Stimulated activated CD4-positive, alpha-beta T cell treated with anti-CD3 and anti-CD28 coated beads, Interleukin-12 subunit alpha, Interleukin-12 subunit beta, amount 100 ng/mL, for 48 hours (primary cell): ENCODE data around the gene DBNL.

Experiments used
- DNase-seq, 3 donors: peaks; one replicate each; pipeline ENCODE4 v3.0.0-alpha.2; 2020; ENCODE audit warnings: low read depth in 2 of 3, low spot score in 1 of 3

DBNL gene

GRCh38 chr7:44097064-44097932 lies 52.8 kb downstream of the DBNL start:
- peak in 1 of 3 donors; percentile 22 for DNase-seq

- no peak for DNase-seq
Observed at GRCh38 chr7:44098092-44099068, 53.9 kb downstream of the DBNL start.

DNA sequence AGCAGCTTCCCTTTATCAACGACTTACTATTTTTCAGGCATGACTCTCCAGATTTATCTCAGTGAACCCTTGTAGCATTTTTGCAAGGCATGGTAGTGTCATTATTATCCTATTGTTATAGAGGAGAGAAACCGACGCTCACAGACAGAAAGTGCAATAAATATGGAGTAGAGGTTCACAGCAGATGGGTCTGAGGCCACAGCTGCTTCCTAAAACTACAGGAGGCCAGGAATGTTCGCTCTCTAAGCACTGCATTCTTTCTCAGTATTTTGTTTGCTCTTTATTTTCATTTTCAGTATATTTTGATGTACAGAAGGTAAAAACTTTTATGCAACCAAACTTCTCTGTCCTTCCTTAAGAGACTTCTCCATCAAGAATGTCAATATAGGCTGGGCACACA lies 55.2 kb downstream of the DBNL start:
- no peak for DNase-seq

GRCh38 chr7:44100458-44101302 lies 56.2 kb downstream of the DBNL start:
- no peak for DNase-seq

DNA sequence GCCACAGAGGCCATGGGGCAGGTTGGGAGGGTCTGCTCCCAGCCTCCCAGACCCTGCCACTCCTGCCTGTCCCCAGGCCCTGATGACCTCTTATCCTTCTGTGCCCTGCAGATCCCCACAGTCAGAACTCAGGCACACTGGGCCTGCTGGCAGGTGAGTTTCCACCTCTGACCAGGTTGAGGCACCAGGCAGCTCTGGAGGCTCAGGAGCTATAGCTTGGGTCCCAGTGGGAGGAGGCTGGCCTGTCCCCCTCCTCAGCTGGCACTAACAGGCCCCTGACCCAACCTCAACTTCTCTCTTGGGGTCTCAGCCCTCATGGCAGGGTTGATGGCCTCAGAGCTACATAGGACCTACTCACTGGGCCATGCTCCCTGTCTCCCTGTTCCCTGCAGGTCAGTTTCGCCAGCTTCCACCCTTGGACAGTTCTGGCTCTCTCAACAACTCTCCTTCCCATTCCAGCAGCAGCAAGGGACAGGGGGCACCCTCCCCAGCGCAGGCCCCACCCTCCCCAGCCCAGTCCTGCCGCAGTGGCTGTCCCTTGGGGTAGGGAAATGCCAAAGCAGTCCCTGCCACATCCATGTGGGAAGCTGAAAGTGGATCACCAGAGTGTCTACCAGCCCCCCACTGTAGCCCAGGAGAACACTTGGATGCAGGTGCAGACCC lies 56.9 kb downstream of the DBNL start:
- DNase-seq: no peak

GRCh38 chr7:44101966-44102845 lies 57.7 kb downstream of the DBNL start:
- no peak for DNase-seq

DNA sequence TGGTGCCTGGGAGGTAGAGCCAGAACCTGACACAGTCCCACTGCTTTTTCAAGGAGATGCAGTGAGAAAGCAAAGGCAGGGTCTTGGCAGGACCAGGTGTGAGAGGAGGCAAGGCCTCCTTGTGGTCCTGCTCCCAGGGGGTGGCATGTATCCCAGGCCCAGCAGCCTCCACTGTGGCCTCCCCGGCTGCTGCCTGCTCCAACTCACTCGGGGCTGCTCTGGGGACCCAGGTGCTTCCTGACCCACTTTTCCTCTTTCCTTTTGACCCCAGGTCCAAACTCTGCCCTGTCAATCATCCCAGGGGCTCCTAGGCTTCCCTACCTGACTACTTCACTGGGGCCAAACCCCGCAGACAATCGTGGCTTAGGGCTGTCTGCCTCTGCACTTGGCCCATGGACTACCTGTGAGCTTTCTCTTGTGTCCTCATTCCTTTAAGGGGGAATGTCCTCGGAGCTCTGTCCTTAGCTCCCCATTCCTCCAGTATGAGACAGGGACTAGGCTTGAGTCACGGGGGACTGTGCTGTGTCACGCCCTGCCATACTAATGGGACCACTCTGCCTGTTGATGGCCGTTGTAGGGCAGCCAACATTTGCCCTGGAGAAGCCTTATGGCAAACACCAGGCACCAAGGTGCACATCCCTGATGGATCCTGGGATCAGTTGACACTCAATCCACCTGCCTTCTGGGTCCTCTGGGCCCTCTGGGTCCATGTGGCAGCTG lies 58.5 kb downstream of the DBNL start:
- no peak for DNase-seq

GRCh38 chr7:44103566-44103922 lies 59.0 kb downstream of the DBNL start:
- no peak for DNase-seq

GRCh38 chr7:44103923-44104859 lies 59.7 kb downstream of the DBNL start, which contains the start of gene AEBP1:
Gene AEBP1, plus strand, starts transcription at chr7:44104345. Its CDS starts 321 bp downstream, at chr7:44104666.
- no peak for DNase-seq

DNA sequence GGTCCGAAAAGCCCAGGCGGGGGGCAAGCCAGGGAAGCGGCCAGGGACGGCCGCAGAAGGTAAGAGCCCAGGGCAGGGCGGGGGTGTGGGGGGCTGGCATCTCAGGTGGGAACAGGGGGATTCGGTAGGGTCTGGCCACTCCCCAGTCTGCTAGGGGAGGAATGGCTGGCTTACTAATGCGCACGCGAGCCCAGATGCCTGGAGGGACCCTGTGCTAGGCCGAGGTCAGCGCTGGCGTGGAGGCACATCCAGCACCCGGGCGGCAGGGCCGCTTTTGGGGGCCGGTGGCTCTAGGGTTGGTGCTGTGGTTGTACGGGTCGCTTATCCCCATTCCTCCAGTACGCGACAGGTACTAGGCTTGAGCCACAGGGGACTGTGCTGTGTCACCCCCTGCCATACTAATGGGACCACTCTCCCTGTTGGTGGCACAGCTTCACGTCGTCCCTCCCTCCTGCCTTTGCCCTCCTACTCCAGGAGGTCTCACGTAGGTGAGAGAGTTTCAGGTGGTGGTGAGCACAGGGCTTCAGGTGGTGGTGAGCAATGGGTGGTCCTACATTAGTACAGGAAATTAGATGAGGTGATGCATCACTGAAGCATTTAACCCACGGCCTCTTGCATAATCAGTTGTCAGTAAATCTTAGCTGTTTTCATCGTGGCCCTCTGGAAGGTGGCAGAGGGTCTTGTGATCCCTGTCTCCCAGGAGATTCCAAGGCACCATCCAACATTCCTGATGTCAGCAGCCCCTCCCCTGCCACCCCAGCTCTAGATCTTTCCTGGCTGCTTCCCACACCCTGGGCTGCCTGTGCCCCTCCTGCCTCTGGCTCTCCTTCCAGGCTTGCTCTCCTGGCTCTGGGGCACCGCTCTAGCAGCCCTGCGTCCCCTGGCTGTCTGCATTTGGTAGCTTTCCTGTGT lies 60.6 kb downstream of the DBNL start:
- no peak for DNase-seq

DNA sequence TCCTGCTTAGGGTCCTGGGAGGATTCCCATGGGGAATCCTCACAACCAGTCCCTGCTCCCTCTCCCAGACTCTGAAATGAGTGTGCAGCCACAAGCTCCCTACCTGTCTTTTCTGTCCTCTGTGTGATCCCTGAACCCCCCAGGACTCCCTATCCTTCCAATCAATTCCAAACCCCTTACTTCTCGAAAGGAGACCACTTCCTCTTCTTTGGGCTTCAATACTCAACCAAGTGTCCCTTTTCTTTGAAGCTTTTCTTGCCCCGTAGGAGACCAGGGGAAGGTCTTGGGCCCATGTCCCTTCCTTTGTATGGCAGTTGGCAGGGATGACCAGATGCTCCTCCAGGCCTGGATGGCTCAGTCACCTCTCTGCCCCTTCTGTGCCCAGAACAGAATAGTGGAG lies 61.3 kb downstream of the DBNL start:
- DNase-seq: no peak

- DNase-seq: no peak
Observed at GRCh38 chr7:44106311-44107065, 62.0 kb downstream of the DBNL start.

DNA sequence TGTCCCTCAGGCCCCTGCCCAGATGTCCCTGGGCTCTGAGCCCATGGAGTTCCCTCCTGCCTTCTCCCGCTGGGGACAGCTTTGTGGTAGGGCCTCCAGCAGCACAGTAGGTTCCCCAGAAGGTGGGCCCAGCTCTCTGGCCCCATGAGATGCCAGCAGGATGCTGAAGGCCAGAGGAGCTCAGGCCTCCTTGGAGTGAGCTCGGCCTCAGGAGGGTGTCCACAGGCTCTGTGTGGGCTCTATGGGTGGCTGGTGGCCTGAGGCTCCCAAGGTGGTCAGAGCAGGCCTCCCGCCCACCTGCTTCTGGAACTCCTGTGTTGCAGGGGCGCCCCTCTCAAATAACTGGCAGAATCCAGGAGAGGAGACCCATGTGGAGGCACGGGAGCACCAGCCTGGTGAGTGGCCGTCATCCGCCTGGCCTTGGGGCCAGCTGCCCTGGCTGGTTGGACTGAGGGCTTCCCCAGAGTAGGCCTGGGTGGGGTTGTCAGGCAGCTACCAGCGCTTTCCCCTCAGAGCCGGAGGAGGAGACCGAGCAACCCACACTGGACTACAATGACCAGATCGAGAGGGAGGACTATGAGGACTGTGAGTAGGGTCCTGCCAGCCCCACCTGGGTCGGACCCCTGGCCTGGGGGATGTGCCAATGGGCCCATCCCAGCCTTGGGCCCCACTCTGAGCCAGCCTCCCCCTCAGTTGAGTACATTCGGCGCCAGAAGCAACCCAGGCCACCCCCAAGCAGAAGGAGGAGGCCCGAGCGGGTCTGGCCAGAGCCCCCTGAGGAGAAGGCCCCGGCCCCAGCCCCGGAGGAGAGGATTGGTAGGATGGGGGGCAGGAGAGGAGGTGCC lies 62.8 kb downstream of the DBNL start:
- no peak for DNase-seq

GRCh38 chr7:44107961-44108767 lies 63.7 kb downstream of the DBNL start:
- DNase-seq: no peak
